ENCODE data around the gene ZBTB26. TPM values are rescaled to one million over a fixed set of nuclear protein-coding genes. Genes with fewer than 3 reads are reported as not detected.

ZBTB26 gene
- total RNA-seq, 1 donor from 2014 or later: 7.2 TPM

- peaks cover 31% of the 10 kb centered on the region for H3K4me1 ChIP-seq
- H3K36me3 ChIP-seq: peaks cover 29% of the 10 kb centered on the region
- DNase-seq (no peak), ATAC-seq (no peak)
- no peak for TF ChIP-seq CTCF (IDR thresholded peaks at IDR 0.05)
- no peak overlapping the region for H3K27ac ChIP-seq
- no peaks in the 10 kb centered on the region for H3K9me3 ChIP-seq
- H3K27me3 ChIP-seq (ENCODE audit: low read depth): no peaks in the 10 kb centered on the region
- no peak overlapping the region for H3K4me3 ChIP-seq
- intact Hi-C loops (cut with DNase I): no loop called here
Measured at GRCh38 chr9:122939601-122940000, 8.3 kb upstream of the ZBTB26 start.

GRCh38 chr9:122936883-122937282 is 5.6 kb upstream of the ZBTB26 start:
- TF ChIP-seq CTCF (IDR thresholded peaks at IDR 0.05): no peak
- intact Hi-C loops (cut with DNase I): no loop called here

GRCh38 chr9:122936464-122936863 is 5.2 kb upstream of the ZBTB26 start:
- intact Hi-C loops (cut with DNase I): no loop called here
- no peak for TF ChIP-seq CTCF (IDR thresholded peaks at IDR 0.05)
- ATAC-seq (no peak), DNase-seq (no peak)
- no peaks in the 10 kb centered on the region for H3K9me3 ChIP-seq
- peaks cover 28% of the 10 kb centered on the region for H3K4me1 ChIP-seq
- no peak overlapping the region for H3K4me3 ChIP-seq
- H3K27me3 ChIP-seq (ENCODE audit: low read depth): no peaks in the 10 kb centered on the region
- peaks cover 24% of the 10 kb centered on the region for H3K36me3 ChIP-seq
- H3K27ac ChIP-seq: no peak overlapping the region

More at GRCh38 chr9:122936883-122937282, 5.6 kb upstream of the ZBTB26 start:
- no peak for ATAC-seq
- Histone ChIP-seq H3K4me3 (no peak overlapping the region), H3K4me1 (peaks cover 32% of the 10 kb centered on the region), H3K27ac (no peak overlapping the region), H3K9me3 (no peaks in the 10 kb centered on the region), H3K36me3 (peaks cover 24% of the 10 kb centered on the region), H3K27me3 (ENCODE audit: low read depth) (no peaks in the 10 kb centered on the region)
- DNase-seq: no peak

- TF ChIP-seq CTCF (IDR thresholded peaks at IDR 0.05): no peak
- intact Hi-C loops (cut with DNase I): no loop called here
- no peaks in the 10 kb centered on the region for H3K9me3 ChIP-seq
- peaks cover 34% of the 10 kb centered on the region for H3K4me1 ChIP-seq
- H3K27ac ChIP-seq: peak overlapping the region; percentile 86
- DNase-seq (no peak), ATAC-seq (no peak)
- no peaks in the 10 kb centered on the region for H3K27me3 ChIP-seq (ENCODE audit: low read depth)
- no peaks in the 10 kb centered on the region for H3K36me3 ChIP-seq
- peak overlapping the region; percentile 84 for H3K4me3 ChIP-seq
Measured at GRCh38 chr9:122930541-122931225, 629 bp downstream of the ZBTB26 start.

GRCh38 chr9:122929796-122930354 is 1.4 kb downstream of the ZBTB26 start:
- ATAC-seq (no peak), DNase-seq (no peak)
- TF ChIP-seq CTCF (IDR thresholded peaks at IDR 0.05): no peak
- Histone ChIP-seq H3K27me3 (ENCODE audit: low read depth) (no peaks in the 10 kb centered on the region), H3K36me3 (no peaks in the 10 kb centered on the region), H3K4me1 (peaks cover 34% of the 10 kb centered on the region), H3K4me3 (no peak overlapping the region), H3K27ac (no peak overlapping the region), H3K9me3 (no peaks in the 10 kb centered on the region)
- intact Hi-C loops (cut with DNase I): no loop called here

All from lower lobe of right lung (tissue), 2 donors.